ENCODE data around the gene AFAP1L2.
"Not testable (repeated sequence)": the region's sequence is repeated elsewhere in the genome, so short reads cannot be mapped to it uniquely, and the experiment has no call there.

The AFAP1L2 gene

GRCh38 chr10:114359041-114359952 lies 45.0 kb downstream of the AFAP1L2 start:
- DNase-seq (ENCODE audit: low spot score) = no peak

DNA sequence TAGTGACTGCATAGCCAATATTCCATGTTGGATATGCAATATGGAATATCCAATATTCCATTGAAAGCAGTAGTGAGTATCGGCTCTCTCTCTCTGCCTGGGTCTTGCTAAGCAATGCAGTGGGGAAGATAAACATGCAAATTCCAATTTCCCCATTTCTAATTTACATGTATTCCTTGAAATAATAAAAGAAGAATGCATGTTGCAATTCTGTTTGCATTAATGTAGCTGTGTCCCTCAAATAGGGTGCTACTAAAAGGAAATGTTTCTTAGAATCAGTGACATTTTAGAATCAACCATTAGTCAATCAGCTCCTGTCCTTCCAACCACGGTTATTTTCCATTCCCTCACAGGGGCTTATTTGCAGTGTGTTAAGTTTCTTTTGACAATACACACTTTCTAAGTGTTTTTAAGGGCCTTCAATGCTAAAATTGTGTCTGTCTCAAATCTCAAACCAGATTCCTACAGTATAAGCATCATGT lies 46.7 kb downstream of the AFAP1L2 start:
- no peak for DNase-seq (ENCODE audit: low spot score)

- no peak for DNase-seq (ENCODE audit: low spot score)
Measured at GRCh38 chr10:114356751-114357514, 47.4 kb downstream of the AFAP1L2 start.

- DNase-seq (ENCODE audit: low spot score) = no peak
Measured at GRCh38 chr10:114356126-114356525, 48.2 kb downstream of the AFAP1L2 start.

DNA sequence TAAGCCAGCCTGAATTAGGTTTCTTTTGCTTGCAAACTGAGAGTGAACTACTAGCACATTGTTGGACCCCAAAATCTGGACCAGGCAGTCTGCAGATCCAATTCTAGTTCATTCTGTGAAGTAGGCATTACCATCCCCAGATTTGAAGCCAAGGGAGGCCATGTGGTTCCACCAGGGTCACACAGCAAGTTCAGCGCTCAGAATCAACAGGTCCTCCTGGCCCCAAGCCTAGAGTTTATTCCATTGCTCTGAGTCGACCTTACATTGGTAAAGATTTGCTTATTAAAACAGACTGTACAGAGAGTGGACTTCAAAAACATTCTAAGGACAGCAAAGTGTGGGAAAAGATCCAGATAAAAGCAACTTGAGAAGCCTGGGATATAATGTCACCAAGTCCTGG lies 50.9 kb downstream of the AFAP1L2 start:
- no peak for DNase-seq (ENCODE audit: low spot score)

- no peak for DNase-seq (ENCODE audit: low spot score)
Measured at GRCh38 chr10:114352653-114353298, 51.5 kb downstream of the AFAP1L2 start.

DNA sequence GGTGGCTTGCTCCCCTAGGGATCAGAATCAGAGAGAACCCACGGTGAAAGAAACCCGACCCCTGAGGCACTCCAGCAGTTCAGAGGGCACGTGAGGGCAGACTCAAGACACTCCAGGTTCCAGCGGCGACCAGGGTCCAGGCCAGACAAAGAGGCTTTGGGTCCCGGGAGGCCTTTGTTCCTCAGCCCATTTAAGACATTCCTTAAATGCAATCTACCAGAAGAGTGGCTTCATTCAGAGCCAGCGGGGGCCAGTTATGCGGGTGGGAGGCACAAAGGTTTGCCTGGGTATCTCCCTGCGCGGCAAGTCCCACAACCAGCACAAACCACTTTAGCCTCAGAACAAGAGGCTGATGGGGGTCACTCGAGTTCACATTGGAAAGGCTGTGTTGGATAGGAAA lies 53.6 kb downstream of the AFAP1L2 start:
- no peak for DNase-seq (ENCODE audit: low spot score)

DNA sequence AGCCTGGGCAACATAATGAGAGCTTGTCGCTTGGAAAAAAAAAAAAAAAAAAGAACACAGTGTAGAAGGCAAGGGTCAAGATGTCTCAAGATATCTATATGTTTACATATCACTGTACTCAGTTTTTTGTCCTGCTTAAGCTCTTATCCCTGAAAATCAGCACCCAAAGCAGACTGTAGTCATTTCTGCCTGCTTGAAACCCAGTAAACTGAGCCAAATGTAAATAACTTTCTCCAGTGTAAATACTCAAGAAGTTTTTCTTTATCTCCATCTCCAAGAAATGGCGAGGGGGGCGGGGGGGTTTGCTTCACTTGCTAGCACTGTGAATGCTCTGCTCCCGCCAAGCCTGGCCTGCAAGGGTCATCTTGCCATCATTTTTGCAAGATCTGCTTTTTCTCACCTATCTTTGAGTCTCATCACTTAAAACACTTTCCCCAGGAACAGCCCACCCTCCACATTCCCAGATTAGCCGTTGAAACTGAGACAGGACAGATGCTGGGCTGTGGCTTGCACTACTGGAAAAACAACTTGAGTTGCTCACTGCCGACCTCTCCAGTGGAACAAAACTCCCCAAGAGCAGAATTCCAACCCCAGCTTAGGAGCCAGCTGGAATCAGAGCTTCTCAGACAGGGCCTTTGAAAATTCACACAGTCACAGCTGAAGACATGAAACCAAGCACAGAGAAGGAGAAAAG lies 54.6 kb downstream of the AFAP1L2 start:
- DNase-seq (ENCODE audit: low spot score) = no peak

- not testable (repeated sequence) for DNase-seq (ENCODE audit: low spot score)
Measured at GRCh38 chr10:114349071-114349470, 55.2 kb downstream of the AFAP1L2 start.

- no peak for DNase-seq (ENCODE audit: low spot score)
Measured at GRCh38 chr10:114347791-114348190, 56.5 kb downstream of the AFAP1L2 start.

DNA sequence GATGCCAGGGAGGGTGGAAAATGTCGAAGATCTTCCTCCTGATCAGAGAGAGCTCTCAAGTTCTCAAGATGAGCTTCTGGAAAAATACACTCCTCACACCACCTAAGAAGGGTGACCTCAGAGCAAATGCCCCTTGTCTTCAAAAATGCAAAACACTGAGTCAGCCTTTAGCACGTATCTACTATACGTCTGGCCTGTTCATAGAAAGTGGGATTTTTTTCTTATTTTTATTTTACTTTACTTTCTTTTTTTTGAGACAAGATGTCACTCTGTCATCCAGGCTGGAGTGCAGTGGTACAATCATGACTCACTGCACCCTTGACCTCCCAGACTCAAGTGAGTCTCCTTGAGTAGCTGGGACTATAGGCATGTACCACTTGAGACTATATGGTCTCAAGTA lies 57.1 kb downstream of the AFAP1L2 start:
- no peak for DNase-seq (ENCODE audit: low spot score)

GRCh38 chr10:114346176-114347031 lies 57.9 kb downstream of the AFAP1L2 start:
- DNase-seq (ENCODE audit: low spot score) = peak; percentile 36

DNA sequence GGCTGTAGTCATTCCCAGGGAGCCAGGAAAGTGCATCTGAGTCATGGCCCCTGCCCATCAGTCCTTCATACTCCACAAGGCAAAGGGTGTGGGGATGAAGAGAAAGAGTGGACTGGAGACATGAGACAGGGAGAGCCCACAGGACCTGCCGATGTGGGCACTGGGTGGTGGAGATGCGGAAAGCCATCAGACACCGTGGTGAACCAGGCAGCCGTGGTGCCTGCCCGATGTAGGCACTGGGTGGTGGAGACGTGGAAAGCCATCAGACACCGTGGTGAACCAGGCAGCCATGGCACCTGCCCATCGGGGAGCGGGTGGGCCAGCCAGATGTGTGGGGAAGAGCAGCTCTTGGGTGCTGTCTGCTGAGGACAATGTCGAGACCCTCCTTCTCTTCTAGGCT lies 58.6 kb downstream of the AFAP1L2 start:
- DNase-seq (ENCODE audit: low spot score) = no peak

DNA sequence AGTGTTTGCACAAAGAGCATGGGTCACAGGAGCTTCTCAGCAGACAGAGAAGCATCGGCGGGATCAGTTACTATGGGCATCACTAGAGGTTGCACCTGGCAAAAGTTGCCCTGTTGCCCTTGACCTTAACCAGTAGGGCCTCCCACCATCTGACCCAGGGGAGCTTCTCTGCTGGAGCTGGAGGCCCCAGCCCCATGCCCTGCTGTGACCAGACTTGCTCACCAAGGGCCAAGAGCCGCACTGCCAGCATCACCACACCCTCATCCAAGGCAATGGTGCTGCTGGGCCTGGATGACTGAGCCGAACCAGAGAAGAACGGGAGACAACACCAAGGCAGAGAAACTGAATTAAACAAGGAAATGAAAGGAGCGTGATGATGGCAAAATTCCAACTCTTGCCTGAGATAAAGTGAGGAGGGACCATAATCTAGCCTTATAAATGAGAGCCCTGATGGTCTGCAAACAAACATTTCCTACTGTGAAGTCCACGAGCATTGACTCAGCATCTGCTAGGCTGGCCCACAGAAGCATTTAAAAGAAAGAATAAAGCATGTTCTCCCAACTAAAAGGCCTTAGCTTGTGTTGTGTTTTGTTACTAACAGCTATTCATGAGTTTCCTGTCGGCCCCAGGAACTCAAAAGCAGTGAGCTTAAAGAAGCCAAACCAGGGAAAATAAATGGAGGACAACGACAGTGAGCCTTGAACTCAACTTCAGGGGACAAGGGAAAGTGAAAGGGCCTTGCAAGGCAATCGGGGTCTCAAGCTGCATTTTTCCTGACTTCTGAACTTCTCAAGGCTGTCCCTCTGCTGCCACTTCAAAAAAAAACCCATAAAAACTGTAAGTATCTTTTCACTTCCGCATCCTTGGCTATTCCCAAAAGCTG lies 60.4 kb downstream of the AFAP1L2 start:
- DNase-seq (ENCODE audit: low spot score) = peak; percentile 55

DNA sequence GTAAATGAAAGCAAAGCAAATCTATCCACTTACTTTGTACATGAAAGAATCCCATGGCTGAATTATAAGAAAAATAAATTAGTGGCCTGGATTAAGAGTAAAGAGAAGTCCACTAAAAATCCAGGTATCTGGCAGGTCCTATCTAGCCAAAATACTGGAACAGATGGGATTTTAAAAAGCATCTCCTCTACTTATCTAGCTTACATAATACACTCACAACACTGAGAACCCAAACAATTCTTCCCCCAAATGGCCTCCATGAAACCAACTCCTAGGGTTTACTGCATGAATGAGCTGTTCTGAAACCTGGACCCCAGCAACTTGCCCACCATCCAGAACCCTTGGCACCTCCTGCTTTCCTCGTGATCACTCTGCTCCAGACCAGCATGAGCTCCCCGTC lies 61.3 kb downstream of the AFAP1L2 start:
- DNase-seq (ENCODE audit: low spot score) = no peak

DNA sequence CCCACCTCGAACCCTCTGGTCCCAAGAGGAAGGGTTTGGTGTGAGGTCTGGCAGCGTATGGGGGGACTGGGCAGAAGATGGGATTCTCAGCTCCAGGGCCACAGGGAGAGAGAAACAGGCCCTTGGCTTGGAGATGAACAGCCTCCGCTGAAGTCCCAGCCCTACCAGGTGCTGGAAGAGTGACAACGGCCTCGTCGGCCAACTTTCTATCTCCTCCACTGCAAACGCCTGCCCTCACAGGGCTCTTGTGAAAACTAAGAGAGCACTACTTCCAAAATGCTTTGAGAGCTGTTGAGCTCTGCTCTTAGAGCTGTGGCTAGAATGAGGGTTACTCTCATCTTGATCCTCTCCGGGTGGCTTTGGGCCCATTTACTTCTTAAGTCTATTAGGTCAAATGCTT lies 63.5 kb downstream of the AFAP1L2 start:
- DNase-seq (ENCODE audit: low spot score) = no peak

DNA sequence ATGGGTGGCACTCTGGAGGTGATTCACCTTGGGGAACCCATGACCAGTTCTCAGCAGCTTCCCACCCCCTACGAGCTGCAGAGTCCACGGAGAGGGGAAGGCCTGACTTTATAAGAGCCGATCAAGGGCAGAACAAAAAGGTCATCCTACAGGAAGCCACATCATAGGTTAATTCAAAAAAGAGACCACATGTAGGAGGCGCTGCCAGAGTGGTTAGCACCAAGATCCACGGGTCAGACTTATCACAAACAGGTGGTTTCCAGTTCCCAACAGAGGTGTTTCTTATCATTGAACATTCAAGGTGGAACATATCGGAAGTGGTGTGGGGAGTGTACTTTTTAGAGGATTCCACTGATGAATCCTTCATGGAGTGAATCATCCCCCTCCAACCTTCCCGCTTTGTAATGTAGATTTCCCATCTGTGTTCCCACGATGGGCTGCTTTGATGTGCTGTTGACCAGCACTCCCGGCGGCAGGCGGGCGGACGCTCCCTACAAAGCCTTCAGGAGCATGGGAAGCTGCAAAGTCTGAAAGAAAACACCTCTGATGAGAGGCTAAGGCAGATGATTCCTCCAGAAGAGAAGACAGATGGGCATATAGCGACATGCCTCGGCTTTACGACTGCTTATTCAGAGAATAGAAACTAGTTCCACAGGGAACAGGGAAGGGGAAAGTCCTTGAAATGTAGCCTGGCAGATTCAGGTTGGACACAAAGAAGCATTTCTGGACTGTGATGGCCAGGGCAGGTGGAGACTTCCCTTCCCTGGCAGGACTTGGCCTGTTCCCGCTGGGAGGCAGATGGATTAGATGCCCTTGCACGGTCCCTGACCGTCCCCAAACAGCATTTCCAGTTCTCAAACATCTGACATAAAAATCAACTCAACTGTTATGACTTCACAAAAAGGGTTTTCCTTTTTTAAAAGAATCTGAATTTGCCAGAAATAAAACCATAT lies 66.5 kb downstream of the AFAP1L2 start:
- no peak for DNase-seq (ENCODE audit: low spot score)

DNA sequence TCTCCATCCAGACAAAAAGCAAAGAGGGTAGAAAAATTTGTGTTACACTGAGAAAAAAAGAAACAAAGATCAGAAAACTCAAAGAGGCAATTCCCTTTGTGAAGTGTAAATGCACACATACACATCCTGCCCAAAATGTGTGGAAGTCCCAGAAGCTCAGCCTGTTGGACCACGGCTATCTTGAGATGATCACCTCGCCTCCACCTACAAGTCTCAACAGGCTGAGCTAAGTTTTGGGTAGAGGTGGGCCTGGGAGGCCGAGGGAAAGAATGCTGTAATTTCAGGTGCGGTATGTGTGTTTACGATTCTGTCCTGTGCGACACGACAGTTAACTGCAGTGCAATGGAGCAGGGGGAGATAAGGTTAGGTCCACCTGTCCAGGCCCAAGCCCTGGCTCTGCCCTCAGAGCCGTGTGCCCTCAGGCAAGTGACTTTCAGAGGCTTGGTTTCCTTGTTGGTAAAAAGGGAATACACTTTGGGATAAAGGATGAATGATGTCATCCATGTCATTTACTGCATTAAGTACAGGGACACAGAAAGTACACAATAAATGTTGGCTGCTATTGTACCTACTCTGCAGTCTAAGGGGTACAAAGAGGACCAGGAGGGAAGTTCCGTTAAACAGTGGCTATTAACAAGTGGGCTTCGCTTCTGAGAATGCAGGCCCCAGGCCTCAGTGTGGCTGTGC lies 67.3 kb downstream of the AFAP1L2 start:
- DNase-seq (ENCODE audit: low spot score) = no peak
